Measurements from ENCODE around the gene GSTA1.
"Not testable (repeated sequence)": the region's sequence is repeated elsewhere in the genome, so short reads cannot be mapped to it uniquely, and the experiment has no call there.

DNA sequence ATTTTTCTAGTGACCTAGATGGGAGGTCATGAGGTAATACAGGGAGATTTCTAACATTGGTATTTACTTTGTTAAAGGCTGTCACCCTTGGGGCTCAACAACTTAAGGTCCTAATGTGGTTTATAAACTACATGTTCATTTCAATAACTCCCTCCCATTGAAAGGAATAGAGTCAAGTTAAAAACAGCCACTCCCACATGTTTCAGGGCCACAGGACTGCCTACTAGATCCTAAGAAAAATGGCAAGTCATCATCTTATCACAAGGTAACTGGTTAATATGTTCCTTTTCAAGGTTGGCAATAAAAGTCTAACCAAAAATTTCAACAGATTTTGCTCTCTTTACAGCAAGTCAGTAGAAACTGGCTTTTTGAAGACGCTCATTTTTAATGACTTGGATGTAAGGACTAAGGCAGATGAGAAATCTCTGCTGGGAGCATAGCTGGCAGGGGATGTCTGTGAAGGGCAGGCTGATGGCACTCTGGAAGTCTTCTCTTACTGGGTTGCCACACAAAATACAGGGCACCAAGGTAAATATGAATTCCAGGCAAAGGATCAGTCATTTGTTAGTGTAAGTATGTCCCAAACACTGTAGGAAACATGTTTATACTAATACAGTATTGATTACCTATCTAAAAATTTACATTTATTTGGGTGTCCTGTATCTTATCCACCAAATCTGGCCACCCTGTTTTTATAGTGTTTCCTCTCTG lies 23.6 kb upstream of the GSTA1 start:
- not testable (repeated sequence) for TF ChIP-seq CTCF (IDR thresholded peaks at IDR 0.05; ENCODE audit: poor library complexity); EZH2 (IDR thresholded peaks at IDR 0.05; ENCODE audit: borderline replicate concordance)

Data from hepatocyte (in vitro differentiated cells).